PC-9 (cell line): ENCODE data around the gene MAEA. TPM values are rescaled to one million over a fixed set of nuclear protein-coding genes. Genes with fewer than 3 reads are reported as not detected.

Source experiments
- BruUV-seq: library from RNA; stranded (reverse); fragments of 400-500 nt; replicated peaks from 2 replicates; lab custom pipeline; 2021; lab: Mats Ljungman, UMichigan
- CTCF ChIA-PET: fragments of 300-600 bp; sonication (Branson Sonifier 250); formaldehyde crosslinking; loops from one replicate; lab custom pipeline; 2022; ENCODE audit warnings: antibody characterized with exemption; lab: Charles Lee
- POLR2A ChIA-PET: fragments of 300-600 bp; sonication (Branson Sonifier 250); formaldehyde crosslinking; loops from one replicate; lab custom pipeline; 2022; ENCODE audit warnings: antibody characterized with exemption; ENCODE audit not compliant: unreplicated experiment; lab: Charles Lee
- DNase-seq, 2 experiments: peaks; one replicate each; pipeline versions ENCODE4 v3.0.0 to v3.0.0-alpha.2; 2015 to 2022; ENCODE audit warnings: mixed read lengths in 1 of 2
- H2AFZ ChIP-seq: fragments of 200-600 bp; sonication (generic); 2 replicates; pipeline ENCODE4 v1.8.1; 2017; ENCODE audit warnings: antibody characterized with exemption
- H3F3A ChIP-seq: fragments of 200-600 bp; sonication (generic); 2 replicates; pipeline ENCODE4 v1.8.1; 2017; ENCODE audit warnings: antibody characterized with exemption, mild to moderate bottlenecking, low read depth; ENCODE audit not compliant: insufficient read depth
- H3K27ac ChIP-seq: fragments of 200-600 bp; sonication (generic); 2 replicates; pipeline ENCODE4 v1.6.1; 2016; ENCODE audit warnings: mixed run types
- H3K27me3 ChIP-seq: fragments of 200-600 bp; sonication (generic); 2 replicates; pipeline ENCODE4 v1.6.1; 2016; ENCODE audit warnings: low read depth, mixed run types; ENCODE audit not compliant: insufficient read depth
- H3K36me3 ChIP-seq: fragments of 200-600 bp; sonication (generic); 2 replicates; pipeline ENCODE4 v1.6.1; 2016; ENCODE audit warnings: low read depth, mixed run types
- H3K4me1 ChIP-seq: fragments of 200-600 bp; sonication (generic); replicated peaks from 2 replicates; pipeline ENCODE4 v1.6.1; 2016; ENCODE audit warnings: mixed run types; ENCODE audit not compliant: insufficient read depth
- H3K4me2 ChIP-seq: fragments of 200-600 bp; sonication (generic); 2 replicates; pipeline ENCODE4 v1.6.1; 2017; ENCODE audit warnings: mixed run types
- H3K4me3 ChIP-seq: fragments of 200-600 bp; sonication (generic); 2 replicates; pipeline ENCODE4 v1.6.1; 2016; ENCODE audit warnings: mixed run types
- H3K79me2 ChIP-seq: fragments of 200-600 bp; sonication (generic); 2 replicates; pipeline ENCODE4 v1.6.1; 2017; ENCODE audit warnings: low read depth, mixed run types
- H3K9me2 ChIP-seq: fragments of 200-600 bp; sonication (generic); 2 replicates; pipeline ENCODE4 v1.8.1; 2017; ENCODE audit warnings: mild to moderate bottlenecking; ENCODE audit not compliant: insufficient read depth
- H3K9me3 ChIP-seq: fragments of 200-600 bp; sonication (generic); 2 replicates; pipeline ENCODE4 v1.8.1; 2016; ENCODE audit warnings: low read depth; ENCODE audit not compliant: insufficient read depth
- H4K20me1 ChIP-seq: fragments of 200-600 bp; sonication (generic); 2 replicates; pipeline ENCODE4 v1.8.1; 2017; ENCODE audit not compliant: insufficient read depth
- CTCF ChIP-seq: fragments of 200-600 bp; sonication (generic); conservative IDR thresholded peaks from 2 replicates; pipeline ENCODE4 v1.6.1; 2017; ENCODE audit warnings: mixed run types, antibody characterized with exemption, mild to moderate bottlenecking, moderate library complexity
- EZH2 ChIP-seq: fragments of 200-600 bp; sonication (generic); IDR thresholded peaks from 2 replicates; pipeline ENCODE4 v1.8.0; 2017; ENCODE audit warnings: antibody characterized with exemption, low read depth
- intact Hi-C: fragments of 100-400 bp; cut with micrococcal nuclease; formaldehyde crosslinking; loops from one replicate; pipeline ENCODE4 v1.10.0; 2022; ENCODE audit not compliant: unreplicated experiment
- total RNA-seq: library from RNA; stranded (reverse); gene quantifications from 2 replicates; pipeline ENCODE4 v1.2.3, GENCODE V29; 2021

Gene MAEA
- total RNA-seq, 1 experiment from 2014 or later: 79.4 TPM

GRCh38 chr4:1356181-1356998, 66.7 kb downstream of the MAEA start:
- Histone ChIP-seq H2AFZ (no peak overlapping the region), H3K4me3 (no peak overlapping the region), H3K36me3 (no peaks in the 10 kb centered on the region), H4K20me1 (peaks cover 8% of the 10 kb centered on the region; the same call in 1 of the 2 replicates), H3K9me3 (no peaks in the 10 kb centered on the region), H3K9me2 (no peaks in the 10 kb centered on the region), H3K79me2 (no peaks in the 10 kb centered on the region), H3F3A (no peaks in the 10 kb centered on the region; the same call in 1 of the 2 replicates), H3K27me3 (no peaks in the 10 kb centered on the region), H3K4me1 (no peaks in the 10 kb centered on the region), H3K4me2 (no peak overlapping the region), H3K27ac (no peak overlapping the region)
- no TSS peak for BruUV-seq
- POLR2A ChIA-PET: no interaction called here
- TF ChIP-seq CTCF: peak; percentile 72
- no peak for TF ChIP-seq EZH2
- DNase-seq: peak in 1 of 2 experiments; percentile 31
- intact Hi-C loops: loop anchor here (10.0 kb wide), 1 partner anchor 248 kb away; no protein-coding TSS in a partner anchor
- CTCF ChIA-PET: interaction anchor here (0.7 kb wide), 1 partner anchor 191 kb away, joined by 3 read pairs; no protein-coding TSS in a partner anchor

GRCh38 chr4:1357356-1358248, 67.9 kb downstream of the MAEA start:
- CTCF ChIA-PET: no interaction called here
- intact Hi-C loops: loop anchor here (10.0 kb wide), 1 partner anchor 247 kb away; no protein-coding TSS in a partner anchor

More at GRCh38 chr4:1357356-1358248, 67.9 kb downstream of the MAEA start:
- no peak for TF ChIP-seq CTCF
- no peak for TF ChIP-seq EZH2
- Histone ChIP-seq H2AFZ (no peak overlapping the region), H3K4me3 (no peak overlapping the region), H3K27me3 (no peaks in the 10 kb centered on the region), H3K79me2 (no peaks in the 10 kb centered on the region), H3K4me2 (no peak overlapping the region), H3K36me3 (no peaks in the 10 kb centered on the region), H3K27ac (no peak overlapping the region), H3F3A (no peaks in the 10 kb centered on the region), H3K9me3 (no peaks in the 10 kb centered on the region), H4K20me1 (0 out of 2 replicates have a peak, but pooled peaks cover under 1% of the 10 kb centered on the region), H3K9me2 (no peaks in the 10 kb centered on the region), H3K4me1 (no peaks in the 10 kb centered on the region)
- POLR2A ChIA-PET: no interaction called here
- DNase-seq: no peak
- BruUV-seq: no TSS peak
